Right kidney (tissue), 1 donor: ENCODE data around the gene CST11.

ENCODE experiments used
- DNase-seq: peaks from one replicate; pipeline ENCODE4 v3.0.0-alpha.2; 2016

CST11 gene

DNA sequence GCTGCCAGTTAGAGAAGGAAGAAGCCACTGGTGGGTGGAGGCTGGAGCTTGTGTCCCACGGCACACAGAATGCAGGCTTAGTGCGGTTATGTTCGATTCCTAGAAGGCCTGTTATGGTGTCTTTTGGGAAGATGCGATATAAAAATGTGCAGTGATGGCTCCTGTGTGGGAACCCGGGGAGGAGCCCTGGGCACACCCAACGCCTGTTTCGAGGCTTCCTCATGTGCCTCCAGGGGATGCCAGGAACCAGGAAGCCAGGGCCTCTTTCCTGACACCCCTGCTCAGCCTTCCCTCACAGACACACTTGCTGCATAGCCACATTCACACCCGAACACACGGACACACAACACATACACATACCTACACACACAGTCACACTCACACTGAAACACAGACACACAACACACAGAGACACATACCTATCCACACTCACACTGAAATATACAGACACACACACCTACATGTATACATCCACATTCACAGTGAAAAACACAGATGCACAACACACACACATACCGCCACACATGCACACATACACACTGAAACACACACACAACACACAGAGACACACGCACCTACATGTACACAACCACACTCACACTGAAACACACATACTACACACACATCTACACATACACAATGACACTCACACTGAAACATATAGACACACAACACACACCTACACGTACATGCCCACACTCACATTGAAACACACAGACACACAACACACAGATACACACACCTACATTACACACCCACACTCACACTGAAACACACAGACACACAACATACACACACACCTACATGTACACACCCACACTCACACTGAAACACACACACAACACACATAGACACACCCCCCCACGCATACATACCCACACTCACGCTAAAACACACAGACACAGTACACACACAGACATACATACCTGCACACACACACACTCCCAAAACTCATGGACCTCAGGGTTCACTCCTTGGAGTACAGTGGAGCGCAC, 1.2 kb upstream of the CST11 start:
- no peak for DNase-seq

DNA sequence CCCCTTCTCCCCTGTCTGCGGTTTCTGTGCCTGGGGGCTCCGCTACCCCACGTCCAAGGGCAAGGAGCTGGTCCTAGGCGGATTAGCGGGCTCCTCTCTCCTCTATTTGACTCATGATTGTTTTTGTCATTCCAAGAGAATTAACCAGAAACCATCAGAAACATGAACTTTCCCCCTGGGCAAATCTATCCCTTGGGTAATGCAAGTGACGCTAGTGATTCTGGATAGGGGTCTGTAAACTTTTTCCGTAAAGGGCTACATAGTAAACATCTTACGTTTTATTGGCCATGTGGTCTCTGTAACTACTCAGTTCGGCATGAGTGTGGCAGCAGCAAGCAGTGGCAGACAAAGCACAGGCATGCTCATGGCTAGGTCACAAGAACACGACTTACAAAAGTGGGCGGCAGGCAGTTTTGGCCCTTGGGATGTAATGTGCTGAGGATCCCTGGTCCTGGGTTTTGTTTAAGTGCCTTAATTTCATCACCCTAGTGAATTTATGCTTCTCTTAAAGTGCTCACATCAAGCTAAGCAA, 654 bp downstream of the CST11 start:
- DNase-seq, result no peak

DNA sequence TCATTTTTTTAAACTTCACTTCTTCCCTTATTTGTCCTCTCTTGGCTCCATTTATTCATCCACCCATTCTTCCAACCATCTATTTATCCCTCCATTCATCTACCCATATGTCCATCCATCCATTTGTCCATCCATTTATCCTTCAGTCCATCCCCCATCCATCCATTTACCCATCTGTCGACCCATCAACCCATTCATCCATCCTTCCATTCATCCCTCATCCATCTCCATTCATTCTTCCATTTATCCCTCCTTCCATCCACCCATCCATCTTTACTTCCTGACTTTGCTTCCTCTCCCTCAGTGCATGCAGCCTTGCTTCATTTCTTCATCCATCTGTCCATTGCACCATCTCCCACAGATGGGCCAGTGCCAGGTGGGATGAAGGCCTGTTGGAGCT, 1.8 kb downstream of the CST11 start:
- DNase-seq, result no peak

DNA sequence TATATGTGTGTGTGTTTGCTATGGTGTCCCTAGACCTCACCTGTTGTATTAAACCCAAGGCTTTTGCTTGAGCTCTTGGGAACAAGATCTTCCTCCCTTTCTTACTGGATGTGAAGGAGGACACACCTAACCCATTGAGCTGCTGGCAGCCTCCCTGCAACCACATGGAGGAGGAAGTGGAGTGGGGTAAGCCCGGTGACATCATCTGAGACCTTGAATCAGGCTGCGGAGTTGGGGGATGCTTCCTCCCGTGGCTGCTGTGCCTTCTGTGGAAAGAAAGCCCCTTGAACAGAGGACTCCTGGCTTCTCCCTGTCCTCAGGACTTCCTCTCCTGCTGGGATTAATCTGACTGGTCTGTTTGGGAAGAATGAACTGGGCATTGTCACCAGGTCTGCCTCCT, 3.3 kb downstream of the CST11 start:
- no peak for DNase-seq

DNA sequence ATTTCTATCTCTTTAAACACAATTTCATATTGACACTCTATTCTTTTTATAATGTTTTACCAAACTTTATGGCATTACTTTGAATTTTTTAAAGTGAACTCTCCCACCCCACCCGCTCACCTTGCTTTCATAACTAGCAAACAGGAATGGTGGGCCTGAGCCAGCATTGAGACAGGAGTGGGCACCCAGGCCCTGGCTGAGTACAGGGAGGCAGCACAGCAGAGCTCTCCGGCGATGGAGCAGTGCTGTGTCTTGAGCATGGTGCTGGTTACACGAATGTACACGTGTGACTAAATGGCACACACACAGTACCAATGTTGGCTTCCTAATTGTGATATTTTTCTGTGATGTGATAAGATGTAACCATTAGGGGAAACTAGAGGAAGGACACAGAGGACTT, 4.5 kb downstream of the CST11 start:
- no peak for DNase-seq

DNA sequence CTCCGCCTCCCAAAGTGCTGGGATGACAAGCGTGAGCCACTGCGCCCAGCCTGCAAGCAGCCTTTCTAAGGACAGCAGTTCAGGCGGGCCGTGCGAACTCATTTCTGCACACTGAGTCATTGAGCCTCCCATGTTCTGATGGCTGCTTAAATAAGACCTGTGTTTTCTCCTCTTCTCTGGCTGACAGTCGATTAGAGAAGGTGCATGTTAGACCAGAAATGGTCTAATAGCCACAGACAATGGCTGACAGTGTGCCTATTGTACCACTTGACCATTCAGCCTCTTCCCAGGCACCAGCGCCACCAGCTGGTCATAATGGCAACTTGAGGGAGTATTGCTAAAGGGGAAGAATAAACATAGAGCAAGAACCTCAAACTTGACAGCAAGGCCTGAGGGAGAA, 6.2 kb downstream of the CST11 start:
- no peak for DNase-seq

DNA sequence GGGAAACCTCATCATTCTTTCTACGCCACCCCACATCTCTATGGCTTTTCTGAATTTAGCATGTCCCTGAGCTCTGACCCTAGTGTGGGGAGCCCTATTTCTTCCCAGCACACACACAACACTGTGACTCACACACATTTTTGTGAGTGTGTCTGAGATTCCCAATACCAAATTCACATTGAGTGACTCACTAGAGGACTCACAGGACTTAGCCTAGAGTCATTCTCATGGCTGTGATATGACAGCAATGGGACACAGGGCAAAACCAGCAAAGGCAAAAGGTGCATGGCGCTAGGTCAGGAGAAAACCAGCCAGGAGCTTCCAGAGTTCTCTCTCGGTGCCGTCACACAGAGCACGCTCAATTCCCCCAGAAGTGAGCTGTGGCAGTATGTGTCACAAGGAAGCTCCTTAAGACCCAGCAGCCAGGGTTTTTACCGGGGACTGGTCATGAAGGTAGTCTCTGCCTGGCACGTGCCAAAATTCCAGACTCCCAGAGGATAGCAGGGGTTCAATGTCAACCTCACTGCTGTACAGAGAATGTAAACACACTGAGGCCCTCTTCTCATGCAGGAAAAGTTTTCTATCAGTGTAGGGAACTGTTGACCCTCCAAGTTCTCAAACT, 7.0 kb downstream of the CST11 start:
- no peak for DNase-seq

DNA sequence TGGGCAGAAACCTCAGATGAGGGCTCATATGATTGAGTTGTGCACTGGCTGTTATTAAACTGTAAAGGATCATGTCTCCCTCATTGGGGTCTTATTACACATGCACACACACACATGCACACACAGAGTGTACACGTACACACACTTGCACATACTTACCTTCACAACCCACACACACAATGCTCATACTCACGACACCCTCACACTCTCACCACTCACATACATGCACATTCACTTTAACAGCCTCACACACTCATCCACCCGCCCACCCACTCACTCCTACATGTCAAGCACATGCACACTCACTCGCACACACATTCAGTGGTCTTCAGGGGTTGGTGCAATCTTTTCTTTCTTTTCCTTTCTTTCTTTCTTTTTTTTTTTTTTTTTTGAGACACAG, 7.8 kb downstream of the CST11 start:
- no peak for DNase-seq

DNA sequence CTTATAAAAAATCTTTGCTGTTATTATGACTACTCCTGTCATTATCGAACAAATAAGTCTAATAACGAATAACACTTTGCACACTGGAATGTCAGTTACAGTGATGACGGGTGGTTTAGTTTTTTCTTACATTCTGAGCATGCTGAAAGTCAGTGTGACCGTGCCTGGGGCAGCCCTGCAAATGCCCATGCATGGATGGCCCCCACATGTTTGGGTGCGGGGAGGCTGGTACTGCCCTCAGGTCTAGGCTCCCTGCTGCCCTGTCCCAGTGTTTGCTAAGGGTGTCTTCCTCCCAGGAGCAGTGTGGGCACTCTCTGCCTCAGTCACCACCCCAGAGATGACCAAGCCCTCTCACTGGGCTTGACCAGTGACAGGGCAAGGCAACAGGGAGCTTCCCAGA, 10.2 kb downstream of the CST11 start:
- DNase-seq, result no peak

DNA sequence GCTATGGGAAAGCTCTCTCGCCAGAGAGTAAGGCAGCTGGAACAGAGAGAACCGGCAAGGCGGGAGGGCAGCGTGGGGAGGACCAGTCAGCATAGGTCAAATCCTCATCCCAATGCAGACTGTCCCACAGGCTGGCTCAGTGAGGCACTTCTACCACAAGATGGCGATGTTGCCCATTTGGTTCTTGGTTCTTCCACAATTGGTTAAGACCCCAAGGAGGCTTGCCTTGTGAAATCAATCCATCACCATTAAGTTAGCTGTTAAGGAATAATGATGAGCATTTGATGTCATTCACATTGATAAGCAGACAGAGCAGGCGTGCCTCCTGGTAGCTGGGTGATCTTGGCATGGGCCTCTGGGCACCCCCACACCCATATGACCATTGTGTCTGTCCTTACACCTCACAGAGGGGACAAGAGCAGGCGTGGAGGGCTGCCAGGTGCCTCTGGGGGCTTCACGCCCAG, 10.8 kb downstream of the CST11 start:
- DNase-seq, result peak; percentile 56

DNA sequence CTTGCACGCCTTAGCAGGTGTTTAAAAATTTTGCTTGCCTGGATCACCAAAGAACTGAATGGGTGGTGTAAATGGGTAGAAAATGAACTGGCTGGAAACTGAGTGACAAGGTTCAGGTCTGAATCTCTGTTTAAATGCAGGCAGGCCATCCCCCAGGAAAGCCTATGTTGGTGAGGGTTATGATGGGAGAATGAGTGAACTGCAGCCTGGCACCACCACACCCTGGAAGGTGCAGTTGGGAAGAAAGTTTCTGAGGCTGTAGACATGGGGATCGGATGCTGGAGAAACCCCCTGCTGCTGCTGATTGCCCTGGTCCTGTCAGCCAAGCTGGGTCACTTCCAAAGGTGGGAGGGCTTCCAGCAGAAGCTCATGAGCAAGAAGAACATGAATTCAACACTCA, 12.7 kb downstream of the CST11 start:
- no peak for DNase-seq

DNA sequence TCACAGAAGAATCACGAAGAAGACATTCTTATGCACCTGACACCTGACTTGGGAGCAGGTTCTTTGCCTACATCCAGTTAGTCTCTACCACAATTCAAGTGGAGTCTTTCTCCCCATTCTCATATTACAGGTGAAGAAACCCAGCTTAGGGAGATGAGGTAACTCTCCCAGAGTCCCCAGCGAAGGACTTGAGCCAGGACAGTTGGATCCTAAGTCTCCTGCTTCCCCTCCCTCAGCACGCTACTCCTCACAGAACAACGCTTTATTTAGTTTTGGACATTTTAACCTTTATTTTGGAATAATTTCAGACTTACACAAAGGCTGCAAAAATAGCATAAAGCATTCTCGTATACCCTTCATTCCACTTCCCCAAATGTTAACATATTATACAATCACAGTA, 14.0 kb downstream of the CST11 start:
- no peak for DNase-seq

DNA sequence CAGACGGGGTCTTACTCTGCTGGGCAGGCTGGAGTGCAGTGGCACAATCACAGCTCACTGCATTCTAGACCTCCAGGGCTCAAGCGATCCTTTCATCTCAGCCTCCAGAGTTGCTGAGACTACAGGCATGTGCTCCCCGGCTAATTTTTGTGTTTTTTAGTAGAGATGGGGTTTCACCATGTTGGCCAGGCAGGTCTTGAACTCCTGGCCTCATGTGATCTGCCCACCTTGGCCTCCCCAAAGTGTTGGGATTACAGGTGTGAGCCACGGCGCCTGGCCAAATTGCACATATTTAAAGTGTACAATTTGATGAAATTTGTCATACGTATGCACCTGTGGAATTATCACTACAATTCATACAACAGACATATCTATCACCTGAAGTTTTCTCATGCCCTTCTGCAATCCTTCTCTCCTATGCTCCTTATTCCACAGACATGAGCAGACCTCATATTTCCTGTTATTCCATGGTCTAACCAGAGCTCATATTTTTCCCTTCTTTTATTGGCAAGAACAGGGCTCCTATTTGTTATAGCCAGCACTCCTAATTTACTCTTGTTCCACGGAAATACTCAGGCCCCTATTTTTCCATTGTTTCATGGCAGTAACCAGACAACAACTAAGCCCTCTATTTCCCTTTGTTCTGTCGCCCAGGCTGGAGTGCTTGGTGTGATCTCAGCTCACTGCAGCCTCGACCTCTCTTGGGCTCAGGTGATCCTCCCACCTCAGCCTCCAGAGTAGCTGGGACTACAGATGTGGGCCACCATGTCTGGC, 15.4 kb downstream of the CST11 start:
- no peak for DNase-seq

DNA sequence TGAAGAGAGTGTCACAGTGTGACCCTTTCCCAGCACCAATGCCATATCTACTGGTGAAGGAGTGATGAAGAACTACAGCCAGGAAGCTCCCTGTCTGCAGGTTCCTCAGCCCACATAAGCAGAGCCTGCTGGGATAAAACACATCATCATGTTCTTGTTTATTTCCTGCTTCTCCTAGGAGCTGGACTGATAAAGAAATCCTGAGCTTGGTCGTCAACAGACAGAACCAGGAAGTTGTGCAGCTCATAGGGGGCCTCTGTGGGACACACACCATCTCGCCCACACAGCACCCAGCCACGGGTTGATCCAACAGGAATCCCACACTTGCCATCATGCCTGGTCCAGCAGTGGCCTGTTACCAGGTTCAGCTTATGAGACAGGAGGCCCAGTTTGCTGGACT, 16.0 kb downstream of the CST11 start:
- no peak for DNase-seq

DNA sequence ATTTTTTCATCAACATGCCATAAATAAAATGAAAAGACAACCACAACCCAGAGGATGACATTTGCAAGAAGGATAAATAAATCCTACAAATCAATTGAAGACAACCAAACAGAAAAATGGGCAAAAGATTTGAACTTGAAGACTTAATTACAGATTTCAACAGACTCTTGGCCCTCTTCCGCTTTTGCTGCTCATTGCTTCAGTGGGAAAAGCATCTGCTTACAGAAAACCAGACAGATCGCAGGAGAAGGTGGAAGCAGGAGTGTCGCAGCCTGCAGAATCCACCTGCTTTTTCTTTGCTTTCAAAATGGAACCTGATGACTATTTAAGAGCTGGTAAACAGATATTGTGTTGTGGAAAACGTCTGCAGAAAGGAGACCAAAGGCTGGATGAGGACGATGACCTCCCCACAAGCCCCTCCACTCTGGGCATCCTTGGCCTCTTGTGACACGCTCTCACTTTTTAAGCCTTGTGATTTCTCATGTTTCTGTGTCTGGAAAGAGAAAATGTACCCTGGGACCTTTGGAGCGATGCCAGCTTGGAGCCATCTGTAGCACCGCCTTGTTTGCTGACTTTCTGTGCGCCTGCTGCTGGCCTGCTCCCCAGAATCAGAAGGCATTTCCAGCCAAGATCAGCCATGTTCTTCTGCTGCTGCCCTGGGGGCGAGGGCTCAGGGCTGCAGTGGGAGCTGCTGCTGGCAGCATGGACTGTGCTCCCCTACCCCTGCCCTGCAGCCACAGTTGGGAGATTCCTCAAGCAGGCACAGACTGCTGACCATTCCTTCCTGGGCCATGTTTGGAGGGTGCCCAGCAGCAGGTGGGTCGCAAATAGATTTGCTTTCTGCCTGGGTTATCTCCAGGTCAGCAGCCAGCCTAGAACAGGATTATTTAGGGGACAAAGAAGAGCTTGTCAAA, 16.8 kb downstream of the CST11 start:
- DNase-seq, result no peak

DNA sequence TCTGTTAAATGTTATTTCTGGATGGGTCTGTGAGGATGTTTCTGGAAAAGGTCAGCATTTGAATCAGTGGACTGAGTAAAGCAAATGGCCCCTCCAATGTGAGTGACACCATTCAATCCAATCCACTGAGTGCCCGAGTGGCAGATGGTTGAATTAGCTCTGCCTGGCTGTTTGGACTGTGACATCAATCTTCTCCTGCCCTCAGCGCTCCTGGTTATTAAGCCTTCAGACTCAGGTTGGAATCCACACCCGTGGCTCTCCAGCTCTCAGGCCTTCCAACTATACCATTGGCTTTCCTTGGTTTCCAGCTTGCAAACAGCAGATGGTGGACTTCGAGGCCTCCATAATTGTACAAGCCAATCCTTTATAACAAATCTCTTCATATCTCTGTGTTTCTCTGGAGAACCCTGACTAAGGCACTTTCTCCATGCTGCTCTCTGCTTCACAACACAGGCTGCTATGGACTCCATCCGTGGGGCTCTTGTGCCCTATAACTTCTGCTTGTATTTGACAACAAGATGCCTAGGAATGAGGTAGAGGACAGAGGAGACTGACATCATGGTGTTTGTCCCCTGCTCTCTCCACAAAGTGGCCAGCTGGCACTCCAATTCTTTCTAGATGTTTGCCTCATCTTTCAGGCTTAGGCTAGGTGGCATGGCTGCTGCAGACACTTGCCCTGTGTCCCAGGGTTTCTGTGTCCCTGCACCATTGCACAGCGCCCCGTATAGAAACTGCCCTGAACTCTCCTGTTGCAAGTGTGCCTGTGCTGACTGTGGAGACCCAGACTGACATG, 18.0 kb downstream of the CST11 start:
- no peak for DNase-seq

DNA sequence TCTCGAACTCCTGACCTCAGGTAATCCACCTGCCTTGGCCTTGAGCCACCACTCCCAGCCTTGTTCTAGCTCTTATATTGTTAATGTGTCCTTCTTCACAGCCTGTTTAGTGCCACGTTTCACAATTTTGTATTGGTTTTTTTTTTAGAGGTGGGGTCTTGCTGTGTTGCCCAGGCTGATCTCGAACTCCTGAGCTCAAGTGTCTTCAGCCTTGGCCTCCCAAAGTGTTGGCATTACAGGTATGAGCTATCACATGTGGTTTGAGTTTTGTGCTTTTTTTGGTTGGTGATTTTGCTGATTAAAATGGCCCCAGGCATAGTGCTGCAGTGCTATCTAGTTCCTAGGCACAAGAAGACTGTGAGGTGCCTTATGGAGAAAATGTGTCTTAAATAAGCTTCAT, 19.0 kb downstream of the CST11 start:
- no peak for DNase-seq

DNA sequence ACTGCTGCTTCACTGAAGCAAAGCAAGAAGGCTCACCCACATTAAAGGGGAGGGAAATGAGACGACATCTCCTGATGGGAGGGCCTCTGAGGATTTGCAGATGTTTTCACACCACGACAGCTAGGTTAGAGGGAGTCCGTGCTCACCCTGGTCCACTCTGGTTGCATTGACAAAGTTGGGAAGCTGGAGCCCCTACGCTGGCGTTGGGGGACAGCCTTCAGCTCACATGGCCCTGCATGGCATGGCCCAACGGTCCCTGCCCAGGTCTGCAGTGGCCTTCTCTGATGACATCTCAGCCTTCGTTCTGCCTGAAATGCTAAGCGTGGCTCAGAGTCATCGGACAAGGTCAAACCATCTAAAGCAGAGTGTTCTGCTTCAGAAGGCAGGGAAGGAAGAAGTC, 27.5 kb downstream of the CST11 start:
- DNase-seq, result no peak

DNA sequence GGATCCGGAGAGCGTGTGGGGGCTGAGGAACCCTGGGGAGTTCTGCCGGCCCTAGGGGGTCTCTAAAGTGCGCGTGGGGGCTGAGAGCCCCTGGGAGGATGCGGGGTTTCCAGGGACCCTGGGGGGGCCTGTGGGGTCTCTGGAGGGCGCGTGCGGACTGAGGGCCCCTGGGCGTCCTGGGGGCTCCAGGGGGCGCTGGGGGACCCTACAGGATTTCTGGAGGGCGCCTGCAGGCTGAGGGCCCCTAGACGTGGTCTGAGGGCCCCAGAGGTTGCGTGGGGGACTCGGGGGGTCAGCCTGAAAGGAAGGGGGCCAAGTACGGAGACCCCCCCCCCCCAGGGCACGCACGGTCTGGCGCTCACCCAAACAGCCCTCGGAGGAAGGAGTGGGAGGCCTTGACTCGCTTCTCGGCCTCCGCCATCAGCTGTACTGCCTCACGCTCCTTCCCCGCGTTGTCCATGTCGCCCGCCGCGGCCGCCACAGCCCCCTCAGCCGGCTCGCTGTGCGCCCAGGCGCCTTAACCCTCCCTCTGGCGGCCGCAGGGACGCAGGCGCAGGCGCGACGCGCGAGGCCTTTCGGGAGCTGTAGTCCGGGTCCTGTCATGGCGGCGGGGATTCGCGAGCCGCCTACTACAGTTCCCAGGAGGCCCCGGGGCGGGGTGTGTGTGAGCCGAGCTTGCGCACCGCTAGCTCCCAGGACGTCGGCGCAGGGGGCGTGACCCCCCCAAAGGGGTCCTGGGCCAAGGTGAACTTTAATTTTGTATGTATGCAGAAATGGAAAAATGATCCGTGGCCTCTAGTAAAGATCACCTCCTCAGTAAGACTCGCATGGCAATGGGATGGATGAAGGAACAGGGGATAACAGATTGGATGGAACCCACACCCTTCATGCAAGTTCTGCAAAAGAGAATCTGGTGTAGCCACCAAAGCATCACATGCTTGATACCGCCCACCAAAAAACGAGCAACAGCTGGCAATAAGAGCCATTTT, 31.4 kb downstream of the CST11 start, which contains the start of gene NAPB:
Gene NAPB (minus strand): TSS at position 546 of the 989 bp plus-strand sequence. CDS start 86 bp downstream, at position 460.
- DNase-seq, result peak; percentile 86
